Middle frontal gyrus (tissue), 1 donor: Measurements from ENCODE around the gene DIP2A.
"Not testable (repeated sequence)": the region's sequence is repeated elsewhere in the genome, so short reads cannot be mapped to it uniquely, and the experiment has no call there.

Experiments used
- DNase-seq: peaks from one replicate; pipeline ENCODE4 v3.0.0-alpha.2; 2015; ENCODE audit warnings: low spot score; ENCODE audit errors: extremely low spot score

DIP2A gene

GRCh38 chr21:46527393-46527792 is 68.7 kb downstream of the DIP2A start:
- DNase-seq = not testable (repeated sequence)

GRCh38 chr21:46527801-46528200 is 69.1 kb downstream of the DIP2A start:
- DNase-seq = no peak

- DNase-seq = no peak
Observed at GRCh38 chr21:46532080-46532479, 73.4 kb downstream of the DIP2A start.

- no peak for DNase-seq
Observed at GRCh38 chr21:46537026-46537425, 78.3 kb downstream of the DIP2A start.

GRCh38 chr21:46538262-46538661 is 79.6 kb downstream of the DIP2A start:
- DNase-seq = no peak

GRCh38 chr21:46538851-46539666 is 80.4 kb downstream of the DIP2A start:
- DNase-seq = no peak

- no peak for DNase-seq
Observed at GRCh38 chr21:46540087-46540710, 81.5 kb downstream of the DIP2A start.

GRCh38 chr21:46542588-46543124 is 84.0 kb downstream of the DIP2A start:
- DNase-seq = no peak

- DNase-seq = no peak
Observed at GRCh38 chr21:46543306-46543705, 84.6 kb downstream of the DIP2A start.

- DNase-seq = no peak
Observed at GRCh38 chr21:46544003-46544402, 85.3 kb downstream of the DIP2A start.

- no peak for DNase-seq
Observed at GRCh38 chr21:46544824-46545223, 86.1 kb downstream of the DIP2A start.

GRCh38 chr21:46545363-46545762 is 86.7 kb downstream of the DIP2A start:
- no peak for DNase-seq

GRCh38 chr21:46545911-46546310 is 87.2 kb downstream of the DIP2A start:
- no peak for DNase-seq

GRCh38 chr21:46546799-46547198 is 88.1 kb downstream of the DIP2A start:
- DNase-seq = no peak

- DNase-seq = no peak
Observed at GRCh38 chr21:46549650-46550049, 91.0 kb downstream of the DIP2A start.

GRCh38 chr21:46550116-46550941 is 91.6 kb downstream of the DIP2A start:
- DNase-seq = no peak

GRCh38 chr21:46551636-46552241 is 93.0 kb downstream of the DIP2A start:
- no peak for DNase-seq

- DNase-seq = no peak
Observed at GRCh38 chr21:46552274-46552673, 93.6 kb downstream of the DIP2A start.

GRCh38 chr21:46552865-46553379 is 94.2 kb downstream of the DIP2A start:
- DNase-seq = no peak

- no peak for DNase-seq
Observed at GRCh38 chr21:46553993-46554392, 95.3 kb downstream of the DIP2A start.
